Stimulated activated CD4-positive, alpha-beta T cell treated with anti-CD3 and anti-CD28 coated beads, TNF-alpha, amount 100 ng/mL, for 1 hour (primary cell): Measurements from ENCODE around the gene LRRFIP1.
"Not testable (repeated sequence)": the region's sequence is repeated elsewhere in the genome, so short reads cannot be mapped to it uniquely, and the experiment has no call there.

Source experiments
- DNase-seq, 3 donors: peaks; one replicate each; pipeline ENCODE4 v3.0.0-alpha.2; 2020; ENCODE audit warnings: low read depth in 3 of 3, low spot score in 1 of 3

Gene LRRFIP1

GRCh38 chr2:237596520-237597195 is 30.7 kb upstream of the LRRFIP1 start:
- DNase-seq = no peak

GRCh38 chr2:237597196-237598145 is 29.9 kb upstream of the LRRFIP1 start:
- DNase-seq = no peak

GRCh38 chr2:237598468-237599208 is 28.7 kb upstream of the LRRFIP1 start:
- DNase-seq = no peak

- no peak for DNase-seq
Observed at GRCh38 chr2:237599465-237600110, 27.8 kb upstream of the LRRFIP1 start.

- no peak for DNase-seq
Observed at GRCh38 chr2:237600205-237600846, 27.1 kb upstream of the LRRFIP1 start.

GRCh38 chr2:237601453-237602116 is 25.8 kb upstream of the LRRFIP1 start:
- DNase-seq = no peak

GRCh38 chr2:237602409-237602808 is 25.0 kb upstream of the LRRFIP1 start:
- DNase-seq = no peak

GRCh38 chr2:237603049-237603717 is 24.2 kb upstream of the LRRFIP1 start:
- DNase-seq = no peak

GRCh38 chr2:237603718-237604362 is 23.5 kb upstream of the LRRFIP1 start:
- DNase-seq = peak in 1 of 3 donors; percentile 17

- no peak for DNase-seq
Observed at GRCh38 chr2:237604391-237604790, 23.0 kb upstream of the LRRFIP1 start.

GRCh38 chr2:237604960-237605359 is 22.4 kb upstream of the LRRFIP1 start:
- DNase-seq = no peak

- DNase-seq = not testable (repeated sequence)
Observed at GRCh38 chr2:237606522-237606921, 20.9 kb upstream of the LRRFIP1 start.

GRCh38 chr2:237612527-237613357 is 14.6 kb upstream of the LRRFIP1 start:
- no peak for DNase-seq

GRCh38 chr2:237613679-237614078 is 13.7 kb upstream of the LRRFIP1 start:
- DNase-seq = no peak

- DNase-seq = no peak
Observed at GRCh38 chr2:237614151-237614720, 13.2 kb upstream of the LRRFIP1 start.

GRCh38 chr2:237615631-237616249 is 11.6 kb upstream of the LRRFIP1 start:
- DNase-seq = no peak

GRCh38 chr2:237616373-237616733 is 11.0 kb upstream of the LRRFIP1 start:
- DNase-seq = no peak
